ENCODE data around the gene JAKMIP2.

DNA sequence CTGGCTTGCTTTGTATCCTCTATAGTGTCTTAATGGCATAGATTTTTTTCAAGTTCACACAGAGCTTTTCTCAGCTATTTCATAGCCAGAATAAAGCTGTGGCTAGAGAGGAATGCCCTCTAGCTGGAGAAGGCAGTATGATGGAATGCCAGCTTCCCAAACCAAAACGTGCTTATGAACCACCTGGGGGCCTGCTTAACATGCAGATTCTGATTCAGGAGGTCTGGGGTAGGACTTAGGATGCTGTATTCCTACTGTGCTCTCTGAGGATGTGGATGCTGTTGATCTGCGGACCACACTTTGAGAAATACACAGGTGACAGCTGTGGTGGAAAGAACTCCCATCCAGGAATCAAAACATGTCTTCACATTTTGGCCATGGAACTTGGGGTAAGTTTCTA, 222.8 kb downstream of the JAKMIP2 start:
- TF ChIP-seq, protein P1, sequence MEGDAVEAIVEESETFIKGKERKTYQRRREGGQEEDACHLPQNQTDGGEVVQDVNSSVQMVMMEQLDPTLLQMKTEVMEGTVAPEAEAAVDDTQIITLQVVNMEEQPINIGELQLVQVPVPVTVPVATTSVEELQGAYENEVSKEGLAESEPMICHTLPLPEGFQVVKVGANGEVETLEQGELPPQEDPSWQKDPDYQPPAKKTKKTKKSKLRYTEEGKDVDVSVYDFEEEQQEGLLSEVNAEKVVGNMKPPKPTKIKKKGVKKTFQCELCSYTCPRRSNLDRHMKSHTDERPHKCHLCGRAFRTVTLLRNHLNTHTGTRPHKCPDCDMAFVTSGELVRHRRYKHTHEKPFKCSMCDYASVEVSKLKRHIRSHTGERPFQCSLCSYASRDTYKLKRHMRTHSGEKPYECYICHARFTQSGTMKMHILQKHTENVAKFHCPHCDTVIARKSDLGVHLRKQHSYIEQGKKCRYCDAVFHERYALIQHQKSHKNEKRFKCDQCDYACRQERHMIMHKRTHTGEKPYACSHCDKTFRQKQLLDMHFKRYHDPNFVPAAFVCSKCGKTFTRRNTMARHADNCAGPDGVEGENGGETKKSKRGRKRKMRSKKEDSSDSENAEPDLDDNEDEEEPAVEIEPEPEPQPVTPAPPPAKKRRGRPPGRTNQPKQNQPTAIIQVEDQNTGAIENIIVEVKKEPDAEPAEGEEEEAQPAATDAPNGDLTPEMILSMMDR (conservative IDR thresholded peaks at IDR 0.05; ENCODE audit: low read length), result no peak
- no peak for TF ChIP-seq EZH2phosphoT487 (IDR thresholded peaks at IDR 0.05; ENCODE audit: borderline replicate concordance)
